OCI-LY3 (cell line): Measurements from ENCODE around the gene DIO3.

Experiments used
- H2AFZ ChIP-seq: fragments of 200-600, 300-600 bp; shearing (Covaris generic); 2 replicates; pipeline ENCODE4 v1.6.0; 2014; ENCODE audit warnings: antibody characterized with exemption, low read depth, low read length
- H3K27ac ChIP-seq: fragments of 200-600, 300-600 bp; sonication (generic); 2 replicates; pipeline ENCODE4 v1.5.1; 2014; ENCODE audit warnings: mild to moderate bottlenecking, low read length, moderate library complexity, mixed read lengths
- H3K27me3 ChIP-seq: fragments of 200-600, 300-600 bp; sonication (generic); 2 replicates; pipeline ENCODE4 v1.6.1; 2014; ENCODE audit warnings: low read depth, low read length, mixed read lengths
- H3K36me3 ChIP-seq: fragments of 200-600, 300-600 bp; sonication (generic); replicated peaks from 2 replicates; pipeline ENCODE3; 2014; ENCODE audit warnings: low read depth, low read length, mixed read lengths
- H3K4me1 ChIP-seq: fragments of 300-600, 200-600 bp; sonication (generic); 2 replicates; pipeline ENCODE4 v1.6.1; 2014; ENCODE audit warnings: low read length, mixed read lengths
- H3K4me2 ChIP-seq: fragments of 200-600, 300-600 bp; sonication (generic); 2 replicates; pipeline ENCODE4 v1.6.1; 2014; ENCODE audit warnings: low read length, mixed read lengths
- H3K4me3 ChIP-seq: fragments of 300-600, 200-600 bp; sonication (generic); 2 replicates; pipeline ENCODE4 v1.5.1; 2014; ENCODE audit warnings: antibody characterized with exemption, mild to moderate bottlenecking, low read length, moderate library complexity
- H3K79me2 ChIP-seq: fragments of 300-600, 200-600 bp; shearing (Covaris generic); 2 replicates; pipeline ENCODE4 v1.6.1; 2014; ENCODE audit warnings: mild to moderate bottlenecking, low read length, mixed read lengths
- H3K9ac ChIP-seq: fragments of 300-600, 200-600 bp; shearing (Covaris generic); 2 replicates; pipeline ENCODE4 v1.6.0; 2014; ENCODE audit warnings: mild to moderate bottlenecking, low read length, moderate library complexity
- H3K9me3 ChIP-seq: fragments of 200-600, 300-600 bp; shearing (Covaris generic); 2 replicates; pipeline ENCODE4 v1.6.1; 2014; ENCODE audit warnings: low read length, mixed read lengths; ENCODE audit not compliant: insufficient read depth
- H4K20me1 ChIP-seq: fragments of 200-600, 300-600 bp; sonication (generic); 2 replicates; pipeline ENCODE4 v1.6.1; 2016; ENCODE audit warnings: low read length, mixed read lengths; ENCODE audit not compliant: insufficient read depth
- EZH2phosphoT487 ChIP-seq: fragments of 200-600 bp; shearing (Covaris generic); IDR thresholded peaks from 2 replicates; pipeline ENCODE4 v1.6.1; 2018; ENCODE audit warnings: antibody characterized with exemption, mixed run types, low read depth
- TF ChIP-seq, protein P1 (sequence below): fragments of 200-600, 300-600 bp; sonication (generic); IDR thresholded peaks from 2 replicates; pipeline ENCODE4 v1.5.1; 2014; ENCODE audit warnings: antibody characterized with exemption, low read length, low read depth

DIO3 gene

DNA sequence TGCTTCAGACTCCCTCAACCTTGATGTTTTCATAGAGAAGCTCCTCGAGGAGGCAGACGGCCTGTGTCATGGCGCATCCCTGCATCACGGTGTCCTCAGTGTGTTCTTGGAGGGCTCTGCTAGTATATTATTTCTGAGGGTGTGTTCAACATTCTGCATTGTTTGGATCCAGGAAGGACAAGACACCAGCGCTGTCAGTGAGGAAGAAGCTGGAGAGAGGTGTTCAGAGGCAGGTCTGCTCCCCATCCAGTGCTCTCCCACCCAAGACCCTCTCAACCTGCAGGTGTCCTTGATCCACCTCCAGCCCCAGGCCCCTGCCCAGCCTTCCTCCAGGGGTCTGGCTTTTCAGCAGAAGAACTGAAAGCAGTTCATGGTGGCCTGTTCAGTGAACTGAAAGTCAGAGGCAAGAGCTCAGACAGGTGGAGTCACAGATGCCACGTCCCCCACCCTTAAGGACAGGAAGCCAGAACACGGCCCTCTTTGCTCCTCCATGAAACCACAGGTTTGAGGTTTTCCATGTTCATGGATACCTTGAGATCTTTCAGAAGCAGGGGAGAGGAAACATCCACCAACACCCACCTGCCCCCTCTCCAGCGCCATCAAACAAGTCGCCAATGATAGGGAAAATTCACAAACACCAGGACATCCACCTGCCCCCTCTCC is 37.4 kb downstream of the DIO3 start:
- H3K79me2 ChIP-seq = no peaks in the 10 kb centered on the region
- no peak overlapping the region for H2AFZ ChIP-seq
- H4K20me1 ChIP-seq = no peaks in the 10 kb centered on the region
- H3K4me3 ChIP-seq = no peak overlapping the region
- H3K9me3 ChIP-seq = no peaks in the 10 kb centered on the region
- no peak overlapping the region for H3K9ac ChIP-seq
- no peaks in the 10 kb centered on the region for H3K27me3 ChIP-seq
- TF ChIP-seq, protein P1, sequence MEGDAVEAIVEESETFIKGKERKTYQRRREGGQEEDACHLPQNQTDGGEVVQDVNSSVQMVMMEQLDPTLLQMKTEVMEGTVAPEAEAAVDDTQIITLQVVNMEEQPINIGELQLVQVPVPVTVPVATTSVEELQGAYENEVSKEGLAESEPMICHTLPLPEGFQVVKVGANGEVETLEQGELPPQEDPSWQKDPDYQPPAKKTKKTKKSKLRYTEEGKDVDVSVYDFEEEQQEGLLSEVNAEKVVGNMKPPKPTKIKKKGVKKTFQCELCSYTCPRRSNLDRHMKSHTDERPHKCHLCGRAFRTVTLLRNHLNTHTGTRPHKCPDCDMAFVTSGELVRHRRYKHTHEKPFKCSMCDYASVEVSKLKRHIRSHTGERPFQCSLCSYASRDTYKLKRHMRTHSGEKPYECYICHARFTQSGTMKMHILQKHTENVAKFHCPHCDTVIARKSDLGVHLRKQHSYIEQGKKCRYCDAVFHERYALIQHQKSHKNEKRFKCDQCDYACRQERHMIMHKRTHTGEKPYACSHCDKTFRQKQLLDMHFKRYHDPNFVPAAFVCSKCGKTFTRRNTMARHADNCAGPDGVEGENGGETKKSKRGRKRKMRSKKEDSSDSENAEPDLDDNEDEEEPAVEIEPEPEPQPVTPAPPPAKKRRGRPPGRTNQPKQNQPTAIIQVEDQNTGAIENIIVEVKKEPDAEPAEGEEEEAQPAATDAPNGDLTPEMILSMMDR = no peak
- TF ChIP-seq EZH2phosphoT487 = no peak
- H3K36me3 ChIP-seq = no peaks in the 10 kb centered on the region
- H3K4me1 ChIP-seq = peaks cover 4% of the 10 kb centered on the region; the same call in 1 of the 2 replicates
- H3K27ac ChIP-seq = no peak overlapping the region
- H3K4me2 ChIP-seq = no peak overlapping the region

DNA sequence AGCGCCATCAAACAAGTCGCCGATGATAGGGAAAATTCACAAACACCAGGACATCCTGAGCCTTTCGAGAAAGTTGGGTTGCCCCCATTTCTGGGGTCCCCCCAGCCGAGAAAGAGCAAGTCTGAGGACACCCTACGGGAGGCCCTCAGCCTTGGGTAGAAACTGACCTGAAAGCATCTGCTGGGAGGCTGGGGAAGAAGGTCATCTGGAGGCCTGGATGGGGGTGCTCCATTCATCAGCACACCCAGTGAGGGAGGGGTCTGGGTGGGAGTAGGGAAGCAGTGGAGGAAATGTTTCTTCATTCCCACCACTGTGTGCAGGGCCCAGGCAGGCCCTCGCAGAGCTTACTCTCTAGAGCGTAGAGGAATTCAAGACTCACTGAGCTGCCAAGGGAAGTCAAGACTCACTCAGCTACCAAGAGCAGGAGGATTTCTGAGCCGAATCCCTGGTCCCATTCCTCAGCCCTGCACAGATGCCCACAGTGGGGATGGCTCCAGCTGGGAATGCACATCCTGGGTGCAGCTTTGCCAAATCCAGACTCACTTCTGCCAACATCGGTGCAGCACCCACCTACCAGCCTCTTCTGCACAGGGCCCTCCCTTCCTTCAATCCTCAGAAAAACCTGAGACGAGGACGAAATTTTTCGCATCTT is 38.1 kb downstream of the DIO3 start:
- H3K4me3 ChIP-seq = no peak overlapping the region
- no peak overlapping the region for H3K4me2 ChIP-seq
- no peaks in the 10 kb centered on the region for H3K9me3 ChIP-seq
- H3K79me2 ChIP-seq = no peaks in the 10 kb centered on the region
- TF ChIP-seq, protein P1 = no peak
- no peak for TF ChIP-seq EZH2phosphoT487
- H3K27me3 ChIP-seq = no peaks in the 10 kb centered on the region
- H3K9ac ChIP-seq = no peak overlapping the region
- no peak overlapping the region for H3K27ac ChIP-seq
- H3K4me1 ChIP-seq = peaks cover 4% of the 10 kb centered on the region; the same call in 1 of the 2 replicates
- H3K36me3 ChIP-seq = no peaks in the 10 kb centered on the region
- H4K20me1 ChIP-seq = no peaks in the 10 kb centered on the region
- no peak overlapping the region for H2AFZ ChIP-seq

DNA sequence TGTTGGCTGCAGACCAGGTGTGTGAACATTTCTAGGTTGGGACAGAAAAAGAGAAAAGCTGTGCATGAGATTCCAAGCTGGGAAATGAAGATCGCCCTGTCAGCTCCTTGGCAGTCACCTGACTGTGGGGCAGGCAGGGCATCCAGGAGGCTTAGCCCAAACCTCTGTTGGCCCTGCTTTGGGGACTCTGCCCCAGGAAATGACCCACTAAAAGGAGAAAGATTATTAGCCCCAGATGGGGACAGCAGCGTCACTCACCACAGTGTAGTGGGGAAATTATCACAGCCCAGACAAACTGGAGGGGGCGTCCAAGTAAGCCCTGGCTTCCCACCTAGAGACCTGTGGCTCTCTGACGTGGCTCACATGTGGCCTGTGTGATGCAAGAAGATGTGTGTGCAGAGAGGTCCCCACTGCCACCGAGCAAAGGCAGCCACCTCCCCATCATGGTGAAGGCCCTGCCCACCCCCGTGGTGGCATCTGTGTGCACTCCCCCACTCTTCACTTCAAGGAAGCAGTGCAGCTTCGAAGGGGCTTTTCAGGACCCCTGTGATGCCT is 39.1 kb downstream of the DIO3 start:
- H3K4me2 ChIP-seq = no peak overlapping the region
- no peaks in the 10 kb centered on the region for H3K9me3 ChIP-seq
- H3K27ac ChIP-seq = no peak overlapping the region
- TF ChIP-seq EZH2phosphoT487 = no peak
- TF ChIP-seq, protein P1 = no peak
- H3K79me2 ChIP-seq = no peaks in the 10 kb centered on the region
- no peaks in the 10 kb centered on the region for H3K27me3 ChIP-seq
- no peak overlapping the region for H3K9ac ChIP-seq
- H2AFZ ChIP-seq = no peak overlapping the region
- H3K36me3 ChIP-seq = no peaks in the 10 kb centered on the region
- H4K20me1 ChIP-seq = no peaks in the 10 kb centered on the region
- no peak overlapping the region for H3K4me3 ChIP-seq
- H3K4me1 ChIP-seq = peaks cover 4% of the 10 kb centered on the region; the same call in 1 of the 2 replicates

DNA sequence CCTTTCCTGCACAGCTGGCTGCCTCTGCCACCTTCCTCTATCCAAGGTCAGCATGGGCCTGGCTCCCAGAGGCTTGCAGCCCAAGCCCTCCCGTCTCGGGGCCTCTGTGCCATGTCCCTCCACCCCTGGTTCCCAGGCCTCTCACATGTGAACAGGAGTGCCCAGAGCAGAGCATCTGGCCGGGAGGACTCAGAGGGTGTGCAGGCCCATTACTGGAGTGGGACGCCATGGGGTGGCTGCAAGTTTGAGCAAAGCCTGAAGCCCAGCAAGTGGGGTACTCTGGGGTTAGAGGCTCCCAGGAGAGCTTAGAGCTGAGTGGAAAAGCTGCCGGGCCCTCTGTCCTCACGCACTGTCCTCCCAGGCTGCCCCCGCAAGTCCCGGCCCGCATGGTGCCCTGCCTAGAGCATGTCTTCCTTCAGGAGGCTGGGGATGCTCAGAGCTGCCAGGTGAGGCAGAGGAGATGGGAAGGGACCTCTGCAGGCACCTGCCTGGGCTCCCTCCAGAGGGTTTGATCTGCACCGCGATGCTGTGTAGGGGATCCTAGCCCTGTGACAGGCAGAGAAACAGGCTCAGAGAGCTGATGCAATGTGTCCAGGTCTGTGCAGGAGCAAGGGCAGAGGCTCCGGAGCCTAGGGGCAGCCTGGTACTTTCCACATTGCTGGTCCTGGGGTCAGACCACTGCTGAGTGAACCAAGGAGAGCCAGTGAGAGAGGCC is 39.8 kb downstream of the DIO3 start:
- Histone ChIP-seq H3K36me3 (no peaks in the 10 kb centered on the region), H3K4me1 (peaks cover 4% of the 10 kb centered on the region; the same call in 1 of the 2 replicates), H3K4me3 (no peak overlapping the region), H3K9ac (no peak overlapping the region), H4K20me1 (no peaks in the 10 kb centered on the region), H3K27ac (no peak overlapping the region), H3K4me2 (no peak overlapping the region), H2AFZ (no peak overlapping the region), H3K27me3 (no peaks in the 10 kb centered on the region), H3K9me3 (no peaks in the 10 kb centered on the region), H3K79me2 (no peaks in the 10 kb centered on the region)
- TF ChIP-seq, protein P1 = no peak
- TF ChIP-seq EZH2phosphoT487 = no peak
